H54 (cell line): ENCODE data around the gene KCNK6.
A peak's percentile ranks its signal among the peaks of the same experiment; 100 is the strongest.

Experiments
- DNase-seq: peaks from one replicate; pipeline ENCODE4 v3.0.0; 2011; ENCODE audit warnings: low spot score, mixed read lengths; ENCODE audit not compliant: insufficient read length
- FAIRE-seq: peaks from 3 replicates; lab custom pipeline; 2011; peaks lifted over from hg19 to GRCh38; lab: Jason Lieb, UNC
- POLR2A ChIP-seq: IDR thresholded peaks from 2 replicates; pipeline ENCODE4 v1.6.1; 2011; ENCODE audit warnings: low read depth, mild to moderate bottlenecking, low read length

KCNK6 gene

GRCh38 chr19:38287604-38288003, 32.0 kb upstream of the KCNK6 start:
- no peak for FAIRE-seq
- DNase-seq: no peak
- TF ChIP-seq POLR2A: no peak

GRCh38 chr19:38288123-38288855, 31.4 kb upstream of the KCNK6 start:
- FAIRE-seq (no peak), DNase-seq (no peak)
- TF ChIP-seq POLR2A: no peak

GRCh38 chr19:38289955-38290354, 29.7 kb upstream of the KCNK6 start:
- DNase-seq: no peak
- TF ChIP-seq POLR2A: no peak
- no peak for FAIRE-seq

GRCh38 chr19:38290631-38291147, 29.0 kb upstream of the KCNK6 start:
- DNase-seq: peak; percentile 85
- peak; percentile 95 for FAIRE-seq
- TF ChIP-seq POLR2A: no peak

GRCh38 chr19:38291855-38292254, 27.8 kb upstream of the KCNK6 start:
- no peak for TF ChIP-seq POLR2A
- no peak for FAIRE-seq
- no peak for DNase-seq

- DNase-seq (no peak), FAIRE-seq (no peak)
- no peak for TF ChIP-seq POLR2A
These were observed 26.4 kb upstream of the KCNK6 start for GRCh38 chr19:38293281-38293680.

GRCh38 chr19:38294090-38294489, 25.6 kb upstream of the KCNK6 start:
- DNase-seq (no peak), FAIRE-seq (no peak)
- TF ChIP-seq POLR2A: no peak

GRCh38 chr19:38298821-38299680, 20.6 kb upstream of the KCNK6 start:
- FAIRE-seq (no peak), DNase-seq (no peak)
- TF ChIP-seq POLR2A: no peak

GRCh38 chr19:38303517-38304351, 15.9 kb upstream of the KCNK6 start, which contains the start of gene C19orf33:
Gene C19orf33, plus strand, starts transcription at chr19:38304251. Its CDS starts 11 bp downstream, at chr19:38304262.
- FAIRE-seq (peak; percentile 58), DNase-seq (peak; percentile 93)
- TF ChIP-seq POLR2A: no peak

GRCh38 chr19:38304352-38304865, 15.2 kb upstream of the KCNK6 start:
- TF ChIP-seq POLR2A: no peak
- FAIRE-seq (no peak), DNase-seq (no peak)

GRCh38 chr19:38304866-38305429, 14.7 kb upstream of the KCNK6 start:
- FAIRE-seq (peak; percentile 38), DNase-seq (peak; percentile 97)
- TF ChIP-seq POLR2A: 0 out of 2 replicates have a peak, but pooled peaks have one; percentile 2

GRCh38 chr19:38306236-38306635, 13.4 kb upstream of the KCNK6 start:
- FAIRE-seq: no peak
- no peak for TF ChIP-seq POLR2A
- DNase-seq: no peak

- DNase-seq: no peak
- no peak for TF ChIP-seq POLR2A
- FAIRE-seq: no peak
These were observed 12.6 kb upstream of the KCNK6 start for GRCh38 chr19:38307076-38307475.
